Measurements from ENCODE around the gene GPC5. TPM values are rescaled to one million over a fixed set of nuclear protein-coding genes. Genes with fewer than 3 reads are reported as not detected.

The GPC5 gene
- total RNA-seq, 4 donors from 2014 or later: 0.47 TPM; not detected in 3

DNA sequence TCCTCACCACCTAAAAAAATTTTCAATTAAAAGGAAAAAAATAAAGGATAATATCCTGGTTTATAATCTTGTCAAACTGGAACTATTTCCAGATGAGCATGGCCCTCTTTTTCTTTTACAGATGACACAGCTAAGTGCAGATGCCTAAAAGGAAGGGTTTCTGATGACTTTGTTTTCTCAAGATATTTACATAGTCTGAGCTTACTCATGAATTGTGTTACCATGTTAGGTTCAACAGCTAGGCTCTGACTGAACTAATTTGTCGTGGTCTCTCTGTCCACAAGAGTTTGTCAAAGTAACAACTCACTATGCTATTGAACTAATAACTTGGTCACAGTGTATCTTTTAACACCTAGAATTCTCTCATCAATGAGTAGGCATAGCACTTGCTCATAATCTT, 780.8 kb downstream of the GPC5 start:
- H3K36me3 ChIP-seq: no peaks in the 10 kb centered on the region
- H3K9me3 ChIP-seq: no peaks in the 10 kb centered on the region
- no peaks in the 10 kb centered on the region for H3K27me3 ChIP-seq
- no peak overlapping the region for H3K4me3 ChIP-seq
- no peak for TF ChIP-seq EP300 (IDR thresholded peaks at IDR 0.05)
- no peak for TF ChIP-seq POLR2AphosphoS5 (IDR thresholded peaks at IDR 0.05)
- no peak for TF ChIP-seq CTCF (IDR thresholded peaks at IDR 0.05)
- TF ChIP-seq POLR2A (IDR thresholded peaks at IDR 0.05): no peak
- no peak for ATAC-seq
- no peaks in the 10 kb centered on the region for H3K4me1 ChIP-seq
- no peak overlapping the region for H3K27ac ChIP-seq
- 92 to 100% methylated on average over 1 of the region's 1 CpG for WGBS, 2 donors (ENCODE audit: low coverage in 1 of 2)

DNA sequence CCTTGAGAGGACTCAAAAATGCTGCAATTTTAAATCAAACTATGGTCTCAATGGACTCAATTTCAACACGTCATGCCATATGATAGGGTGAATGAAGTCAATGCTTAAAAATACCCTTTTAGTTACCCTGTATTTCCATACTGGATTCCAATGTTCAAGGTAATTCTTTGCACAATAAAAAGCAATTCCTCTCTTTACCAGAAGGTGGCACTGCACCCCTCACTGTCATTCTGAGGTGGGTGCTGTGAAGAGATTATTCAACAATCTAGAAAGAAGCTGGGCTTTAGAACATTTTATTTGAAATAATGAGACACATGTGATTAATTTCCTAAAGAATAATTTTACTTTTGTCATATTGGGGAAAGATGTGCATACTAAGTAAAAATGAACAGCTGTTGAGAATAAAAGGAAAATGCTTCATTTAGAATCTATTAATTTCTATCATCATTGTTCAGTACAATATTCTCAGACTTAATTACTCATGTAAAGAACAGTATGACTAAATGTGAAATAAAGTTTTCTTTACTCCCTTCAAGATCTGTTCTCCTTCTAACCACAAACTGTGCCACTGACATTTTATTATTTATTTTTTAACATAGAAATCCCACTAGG, 789.1 kb downstream of the GPC5 start:
- WGBS, 2 donors (ENCODE audit: low coverage in 1 of 2): 5 to 25% methylated on average over 1 of the region's 1 CpG
- ATAC-seq: no peak
- Histone ChIP-seq H3K36me3 (no peaks in the 10 kb centered on the region), H3K9me3 (no peaks in the 10 kb centered on the region), H3K4me3 (no peak overlapping the region), H3K27me3 (no peaks in the 10 kb centered on the region), H3K27ac (no peak overlapping the region), H3K4me1 (no peaks in the 10 kb centered on the region)
- TF ChIP-seq EP300 (IDR thresholded peaks at IDR 0.05): no peak
- peak; percentile 28 to 75 (median 70) for TF ChIP-seq CTCF (IDR thresholded peaks at IDR 0.05)

- no peak overlapping the region for H3K27ac ChIP-seq
- no peak overlapping the region for H3K4me3 ChIP-seq
- TF ChIP-seq EP300 (IDR thresholded peaks at IDR 0.05) (no peak), POLR2A (IDR thresholded peaks at IDR 0.05) (no peak), POLR2AphosphoS5 (IDR thresholded peaks at IDR 0.05) (no peak), CTCF (IDR thresholded peaks at IDR 0.05) (no peak)
- no peaks in the 10 kb centered on the region for H3K27me3 ChIP-seq
- 67 to 100% methylated on average over 1 to 2 of the region's 2 CpGs for WGBS, 2 donors (ENCODE audit: low coverage in 1 of 2)
- no peaks in the 10 kb centered on the region for H3K36me3 ChIP-seq
- no peaks in the 10 kb centered on the region for H3K9me3 ChIP-seq
- no peaks in the 10 kb centered on the region for H3K4me1 ChIP-seq
- ATAC-seq: no peak
Observed at GRCh38 chr13:92188574-92188973, 790.2 kb downstream of the GPC5 start.

GRCh38 chr13:92196591-92197256, 798.3 kb downstream of the GPC5 start:
- Histone ChIP-seq H3K9me3 (no peaks in the 10 kb centered on the region), H3K27ac (no peak overlapping the region), H3K4me1 (no peaks in the 10 kb centered on the region), H3K36me3 (no peaks in the 10 kb centered on the region), H3K4me3 (no peak overlapping the region), H3K27me3 (no peaks in the 10 kb centered on the region)
- TF ChIP-seq EP300 (IDR thresholded peaks at IDR 0.05) (no peak), CTCF (IDR thresholded peaks at IDR 0.05) (no peak), POLR2A (IDR thresholded peaks at IDR 0.05) (no peak), POLR2AphosphoS5 (IDR thresholded peaks at IDR 0.05) (no peak)
- WGBS, 2 donors (ENCODE audit: low coverage in 1 of 2): 40 to 57% methylated on average over 11 of the region's 11 CpGs
- ATAC-seq: no peak

DNA sequence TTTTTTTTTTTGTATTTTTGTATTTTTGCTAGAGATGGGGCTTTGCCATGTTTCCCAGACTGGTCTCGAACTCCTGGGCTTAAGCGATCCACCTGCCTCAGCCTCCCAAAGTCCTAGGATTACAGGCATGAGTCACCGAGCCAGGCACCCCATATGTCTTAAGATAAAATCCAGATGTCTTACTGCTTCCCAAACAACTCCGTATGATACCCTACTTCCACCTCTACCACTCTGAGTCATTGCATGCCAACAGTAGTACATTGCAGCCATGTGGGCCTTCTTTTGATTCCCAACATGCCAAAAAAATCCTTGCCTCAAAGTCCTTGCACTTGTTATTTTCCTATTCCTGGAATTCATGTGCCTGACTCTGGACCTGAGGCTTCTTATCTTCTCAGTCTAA, 799.2 kb downstream of the GPC5 start:
- Histone ChIP-seq H3K9me3 (no peaks in the 10 kb centered on the region), H3K4me1 (no peaks in the 10 kb centered on the region), H3K4me3 (no peak overlapping the region), H3K36me3 (no peaks in the 10 kb centered on the region), H3K27me3 (no peaks in the 10 kb centered on the region), H3K27ac (no peak overlapping the region)
- no peak for ATAC-seq
- TF ChIP-seq EP300 (IDR thresholded peaks at IDR 0.05): no peak
- 72 to 90% methylated on average over 4 of the region's 4 CpGs for WGBS, 2 donors (ENCODE audit: low coverage in 1 of 2)
